HUES64 (cell line): Measurements from ENCODE around the gene DIAPH2.
A peak's percentile ranks its signal among the peaks of the same experiment; 100 is the strongest.

Experiments used
- H3K27ac ChIP-seq: 2 replicates; pipeline ENCODE4 v1.7.0; 2013; ENCODE audit warnings: low read depth, low read length, inconsistent platforms
- H3K27me3 ChIP-seq: 2 replicates; pipeline ENCODE4 v1.6.1; 2013; ENCODE audit warnings: mild to moderate bottlenecking, low read length; ENCODE audit not compliant: insufficient read depth
- H3K36me3 ChIP-seq: 2 replicates; pipeline ENCODE4 v1.6.1; 2013; ENCODE audit warnings: mild to moderate bottlenecking, low read length; ENCODE audit not compliant: insufficient read depth
- H3K4me1 ChIP-seq: 2 replicates; pipeline ENCODE4 v1.6.1; 2013; ENCODE audit warnings: mild to moderate bottlenecking, low read length, moderate library complexity; ENCODE audit not compliant: insufficient read depth
- H3K4me3 ChIP-seq: 2 replicates; pipeline ENCODE4 v1.5.1; 2013; ENCODE audit warnings: mild to moderate bottlenecking, low read length, moderate library complexity
- H3K9ac ChIP-seq: 2 replicates; pipeline ENCODE4 v1.6.1; 2013; ENCODE audit warnings: mild to moderate bottlenecking, low read depth, low read length
- H3K9me3 ChIP-seq: 2 replicates; pipeline ENCODE4 v1.6.1; 2013; ENCODE audit warnings: low read depth, low read length; ENCODE audit not compliant: insufficient read depth
- WGBS: fragments of 150-250, 120-280 bp; methylation state at CpG from one replicate; pipeline ENCODE4 v1.1.7; 2013; ENCODE audit warnings: missing lambda C conversion rate; 5-methylcytosine and 5-hydroxymethylcytosine counted together

The DIAPH2 gene

GRCh38 chrX:97481228-97481627 is 796.6 kb downstream of the DIAPH2 start:
- no peak overlapping the region for H3K4me3 ChIP-seq
- H3K9me3 ChIP-seq, result no peaks in the 10 kb centered on the region
- no peaks in the 10 kb centered on the region for H3K27me3 ChIP-seq
- 79% methylated on average over 1 of the region's 2 CpGs for WGBS
- H3K9ac ChIP-seq, result no peak overlapping the region
- no peak overlapping the region for H3K27ac ChIP-seq
- no peaks in the 10 kb centered on the region for H3K36me3 ChIP-seq
- peaks cover 23% of the 10 kb centered on the region for H3K4me1 ChIP-seq

DNA sequence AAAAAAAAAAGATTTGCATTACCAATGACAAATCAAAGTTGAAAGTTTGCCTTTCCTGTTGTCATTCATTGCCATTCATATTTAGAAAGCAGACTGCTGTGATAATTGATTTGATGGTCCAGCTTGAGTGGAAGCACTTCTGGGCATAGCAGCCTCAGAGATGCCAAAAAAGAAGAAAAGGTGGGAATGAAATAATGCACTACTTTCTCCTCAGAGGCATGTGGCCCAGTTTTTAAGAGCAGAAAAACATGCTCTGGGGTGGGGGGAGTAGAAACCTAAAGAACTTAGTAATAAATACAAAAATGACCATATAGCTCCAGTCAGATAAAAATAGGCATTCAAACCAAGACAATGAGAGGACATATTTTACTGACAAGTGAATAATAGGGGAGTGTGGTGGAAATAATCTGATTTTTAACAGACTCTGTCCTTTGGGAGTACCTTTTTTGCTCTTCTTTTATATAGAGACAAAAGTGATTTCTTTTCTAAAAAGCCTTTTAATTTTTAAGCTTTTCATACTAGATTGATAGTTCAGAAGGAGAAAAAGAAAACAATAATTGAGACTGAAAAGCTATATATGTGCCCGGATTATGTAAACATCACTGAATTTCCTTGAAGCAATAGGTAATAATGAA is 798.1 kb downstream of the DIAPH2 start:
- H3K4me3 ChIP-seq, result no peak overlapping the region
- peak overlapping the region; percentile 41; the same call in 1 of the 2 replicates for H3K27ac ChIP-seq
- peaks cover 23% of the 10 kb centered on the region for H3K4me1 ChIP-seq
- H3K27me3 ChIP-seq, result no peaks in the 10 kb centered on the region
- no peaks in the 10 kb centered on the region for H3K9me3 ChIP-seq
- no peak overlapping the region for H3K9ac ChIP-seq
- WGBS, result 83% methylated on average over 1 of the region's 1 CpG
- no peaks in the 10 kb centered on the region for H3K36me3 ChIP-seq

GRCh38 chrX:97490656-97491055 is 806.0 kb downstream of the DIAPH2 start:
- H3K27me3 ChIP-seq, result no peaks in the 10 kb centered on the region
- H3K9ac ChIP-seq, result no peak overlapping the region
- H3K36me3 ChIP-seq, result no peaks in the 10 kb centered on the region
- peaks cover 7% of the 10 kb centered on the region; the same call in 1 of the 2 replicates for H3K4me1 ChIP-seq
- no peak overlapping the region for H3K27ac ChIP-seq
- H3K9me3 ChIP-seq, result no peaks in the 10 kb centered on the region
- no peak overlapping the region for H3K4me3 ChIP-seq
- 98% methylated on average over 2 of the region's 2 CpGs for whole genome bisulfite sequencing

- no peaks in the 10 kb centered on the region for H3K36me3 ChIP-seq
- H3K4me1 ChIP-seq, result peaks cover 7% of the 10 kb centered on the region; the same call in 1 of the 2 replicates
- 81% methylated on average over 1 of the region's 1 CpG for WGBS
- no peak overlapping the region for H3K4me3 ChIP-seq
- no peak overlapping the region for H3K9ac ChIP-seq
- H3K27ac ChIP-seq, result no peak overlapping the region
- H3K9me3 ChIP-seq, result no peaks in the 10 kb centered on the region
- H3K27me3 ChIP-seq, result no peaks in the 10 kb centered on the region
Measured at GRCh38 chrX:97494756-97495372, 810.2 kb downstream of the DIAPH2 start.

DNA sequence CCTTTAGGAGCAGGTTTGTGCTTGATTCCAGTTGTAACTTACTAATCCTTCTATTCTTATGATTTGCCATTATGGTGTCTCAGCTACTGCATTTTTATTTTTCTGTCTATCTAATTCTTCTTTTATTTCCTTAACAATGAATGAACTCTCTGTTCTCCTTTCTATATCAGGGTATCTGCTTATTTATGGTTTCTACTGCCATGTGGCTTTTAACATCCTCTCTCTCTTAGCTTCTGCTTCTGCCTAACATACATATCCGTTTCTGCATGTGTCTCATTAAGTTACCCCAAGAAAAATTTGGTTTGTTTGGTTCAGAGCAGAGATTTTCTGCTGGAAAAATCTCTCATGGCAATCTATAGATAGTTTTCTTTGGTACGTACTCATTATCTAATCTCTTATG is 813.5 kb downstream of the DIAPH2 start:
- no peaks in the 10 kb centered on the region for H3K27me3 ChIP-seq
- no peaks in the 10 kb centered on the region for H3K36me3 ChIP-seq
- H3K9me3 ChIP-seq, result no peaks in the 10 kb centered on the region
- no peak overlapping the region for H3K4me3 ChIP-seq
- WGBS, result no CpG with 5 or more reads among the region's 2 CpGs
- H3K4me1 ChIP-seq, result peaks cover 11% of the 10 kb centered on the region; the same call in 1 of the 2 replicates
- no peak overlapping the region for H3K27ac ChIP-seq
- H3K9ac ChIP-seq, result no peak overlapping the region

DNA sequence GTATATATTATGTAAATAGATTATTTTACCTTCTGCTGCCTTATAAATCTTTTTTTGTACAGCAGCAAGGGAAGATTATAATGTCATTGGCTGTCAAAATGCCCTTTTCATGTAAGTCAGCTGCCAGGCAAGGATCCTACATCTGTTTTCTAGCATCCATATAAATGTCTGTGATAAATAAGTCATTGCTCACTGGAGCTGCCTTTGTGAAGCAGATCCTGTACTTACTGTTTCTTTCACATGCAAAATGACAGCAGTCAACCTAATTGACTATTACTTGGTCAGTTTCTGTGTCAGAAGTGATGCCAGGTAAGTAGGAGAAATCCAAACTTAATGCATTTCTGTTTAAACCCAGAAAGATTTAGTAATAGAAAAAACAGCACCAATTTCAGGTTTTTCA is 819.8 kb downstream of the DIAPH2 start:
- Histone ChIP-seq H3K36me3 (no peaks in the 10 kb centered on the region), H3K9ac (no peak overlapping the region), H3K27ac (peak overlapping the region; percentile 75; the same call in 1 of the 2 replicates), H3K9me3 (no peaks in the 10 kb centered on the region), H3K27me3 (no peaks in the 10 kb centered on the region), H3K4me3 (no peak overlapping the region), H3K4me1 (peaks cover 24% of the 10 kb centered on the region)

- no peaks in the 10 kb centered on the region for H3K27me3 ChIP-seq
- no peak overlapping the region for H3K4me3 ChIP-seq
- H3K27ac ChIP-seq, result no peak overlapping the region
- no peak overlapping the region for H3K9ac ChIP-seq
- 88% methylated on average over 2 of the region's 2 CpGs for WGBS
- H3K4me1 ChIP-seq, result peaks cover 4% of the 10 kb centered on the region; the same call in 1 of the 2 replicates
- H3K36me3 ChIP-seq, result no peaks in the 10 kb centered on the region
- no peaks in the 10 kb centered on the region for H3K9me3 ChIP-seq
Measured at GRCh38 chrX:97517763-97518162, 833.1 kb downstream of the DIAPH2 start.

DNA sequence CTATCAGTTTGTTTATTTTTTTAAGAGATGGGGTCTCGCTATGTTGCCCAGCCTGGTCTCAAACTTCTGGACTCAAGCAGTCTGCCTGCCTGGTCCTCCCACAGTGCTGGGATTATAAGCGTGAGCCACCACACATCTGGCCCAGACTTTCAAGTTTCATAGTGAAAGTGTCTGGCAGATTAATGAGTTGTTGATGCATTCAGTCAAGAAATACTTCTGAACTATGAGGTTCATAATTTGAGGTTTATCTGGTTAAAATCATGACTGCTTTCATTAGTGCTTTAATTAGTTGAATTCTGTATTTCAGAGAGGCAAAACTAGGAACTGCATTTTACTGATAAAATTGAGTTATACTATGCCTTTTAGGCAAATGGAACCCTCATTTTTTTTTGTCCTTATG is 837.7 kb downstream of the DIAPH2 start:
- WGBS, result 96% methylated on average over 2 of the region's 2 CpGs
- Histone ChIP-seq H3K27me3 (no peaks in the 10 kb centered on the region), H3K36me3 (no peaks in the 10 kb centered on the region), H3K27ac (no peak overlapping the region), H3K9ac (no peak overlapping the region), H3K4me3 (no peak overlapping the region), H3K9me3 (no peaks in the 10 kb centered on the region), H3K4me1 (peaks cover 17% of the 10 kb centered on the region; the same call in 1 of the 2 replicates)

GRCh38 chrX:97524340-97524739 is 839.7 kb downstream of the DIAPH2 start:
- 100% methylated on average over 2 of the region's 2 CpGs for WGBS
- Histone ChIP-seq H3K9ac (no peak overlapping the region), H3K27me3 (no peaks in the 10 kb centered on the region)

GRCh38 chrX:97524997-97525396 is 840.4 kb downstream of the DIAPH2 start:
- peak overlapping the region; percentile 49; the same call in 1 of the 2 replicates for H3K27ac ChIP-seq
- no peaks in the 10 kb centered on the region for H3K36me3 ChIP-seq
- WGBS, result 72% methylated on average over 3 of the region's 3 CpGs
- H3K9me3 ChIP-seq, result no peaks in the 10 kb centered on the region
- peaks cover 17% of the 10 kb centered on the region; the same call in 1 of the 2 replicates for H3K4me1 ChIP-seq
- no peak overlapping the region for H3K4me3 ChIP-seq
- H3K27me3 ChIP-seq, result no peaks in the 10 kb centered on the region
- H3K9ac ChIP-seq, result no peak overlapping the region

More at GRCh38 chrX:97524340-97524739, 839.7 kb downstream of the DIAPH2 start:
- Histone ChIP-seq H3K9me3 (no peaks in the 10 kb centered on the region), H3K4me1 (peaks cover 17% of the 10 kb centered on the region; the same call in 1 of the 2 replicates), H3K4me3 (no peak overlapping the region), H3K36me3 (no peaks in the 10 kb centered on the region), H3K27ac (peak overlapping the region; percentile 49; the same call in 1 of the 2 replicates)

DNA sequence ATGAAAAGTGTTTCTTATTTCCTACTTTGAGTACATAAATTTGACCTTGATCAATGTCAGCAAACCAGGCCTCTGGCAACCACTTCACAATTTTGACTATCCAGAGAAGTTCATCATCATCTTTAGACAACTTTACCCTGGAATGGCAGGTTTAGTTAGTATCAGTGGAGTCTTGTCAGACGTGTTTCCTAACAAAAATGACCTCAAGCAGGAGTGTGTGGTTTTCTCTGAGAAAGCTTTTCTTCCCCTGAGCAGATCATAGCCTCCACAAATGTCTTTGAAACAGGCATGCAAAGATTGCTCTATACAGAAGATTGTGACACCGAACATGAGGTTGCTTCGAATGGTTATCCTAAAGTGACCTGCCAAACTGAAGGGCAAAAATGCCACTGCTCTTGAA is 841.3 kb downstream of the DIAPH2 start:
- Histone ChIP-seq H3K36me3 (no peaks in the 10 kb centered on the region), H3K4me3 (no peak overlapping the region), H3K27ac (no peak overlapping the region), H3K9ac (no peak overlapping the region), H3K4me1 (peaks cover 17% of the 10 kb centered on the region; the same call in 1 of the 2 replicates), H3K9me3 (peaks cover 6% of the 10 kb centered on the region), H3K27me3 (no peaks in the 10 kb centered on the region)
- 64% methylated on average over 3 of the region's 3 CpGs for WGBS
